Measurements from ENCODE around the gene TTLL4.

Gene TTLL4

DNA sequence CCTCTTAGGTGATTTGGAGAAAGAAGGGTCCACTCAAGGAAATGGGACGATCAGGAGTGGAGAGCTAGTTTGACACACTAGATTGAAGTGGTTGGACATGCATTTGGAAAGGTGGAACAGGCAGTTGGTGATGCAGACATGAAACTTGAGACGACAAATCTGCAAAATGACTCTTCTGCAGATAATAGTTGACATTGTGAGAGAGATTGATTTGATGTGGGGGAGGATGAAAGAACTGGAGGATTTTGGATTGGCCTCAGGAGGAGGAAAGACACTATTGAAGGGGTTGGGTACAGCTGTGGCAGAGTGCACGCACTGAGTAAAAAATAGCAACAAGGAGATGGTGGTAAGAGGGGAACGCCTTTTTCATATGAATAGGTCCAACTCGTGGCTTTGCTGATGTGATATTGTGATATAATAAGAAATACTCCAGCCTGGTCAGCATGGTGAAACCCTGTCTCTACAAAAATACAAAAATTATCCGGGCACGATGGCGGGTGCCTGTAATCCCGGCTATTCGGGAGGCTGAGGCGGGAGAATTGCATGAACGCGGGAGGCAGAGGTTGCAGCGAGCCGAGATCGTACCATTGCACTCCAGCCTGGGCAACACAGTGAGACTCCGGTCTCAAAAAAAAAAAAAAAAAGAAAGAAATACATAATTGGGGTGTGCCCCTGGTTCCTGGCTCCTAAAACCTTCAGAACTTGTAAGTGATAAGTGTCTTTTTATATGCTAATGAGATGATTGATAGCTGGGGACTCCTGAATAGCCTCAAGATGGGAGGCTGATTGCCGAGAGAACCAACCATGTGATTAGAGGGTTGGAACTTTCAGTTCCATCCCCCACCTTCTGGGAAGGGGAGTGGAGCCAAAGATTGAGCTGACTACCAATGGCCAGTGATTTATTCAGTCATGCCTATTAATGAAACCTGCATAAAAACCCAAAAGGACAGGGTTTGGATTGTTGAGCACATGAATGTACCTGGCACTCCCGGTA lies 9.7 kb downstream of the TTLL4 start:
- 96% methylated on average over 18 of the region's 19 CpGs for WGBS
- Histone ChIP-seq H3K4ac (ENCODE audit: low read depth in 1 of 2, low read length in 2 of 2) (no peak overlapping the region), H2BK5ac (ENCODE audit: low read depth, low read length, poor library complexity, severe bottlenecking) (no peak overlapping the region)

DNA sequence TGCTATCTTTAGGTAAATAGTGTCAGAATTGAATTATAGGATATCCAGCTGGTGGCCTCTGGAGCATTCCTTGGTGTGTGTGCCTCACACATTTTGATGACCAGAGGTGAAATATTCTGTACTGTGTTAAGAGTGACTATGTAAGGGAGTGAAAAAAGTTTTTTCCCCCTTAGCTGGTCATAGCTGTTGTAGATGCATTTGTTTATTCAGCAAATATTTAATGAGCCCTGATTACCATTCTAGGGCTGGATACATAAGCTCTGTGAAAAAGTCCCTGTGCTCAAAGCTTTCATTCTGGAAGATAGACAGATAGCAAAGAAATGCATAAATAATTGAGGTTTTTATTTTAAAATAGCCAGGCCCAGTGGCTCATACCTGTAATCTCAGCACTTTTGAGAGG lies 10.9 kb downstream of the TTLL4 start:
- no peak overlapping the region for H3K18ac ChIP-seq (ENCODE audit: low read depth in 1 of 2, low read length in 2 of 2)
- H2BK12ac ChIP-seq (ENCODE audit: low read length in 2 of 2) = no peak overlapping the region
- H3K4me3 ChIP-seq (ENCODE audit: insufficient read depth in 1 of 2, low read depth in 1 of 2, low read length in 2 of 2) = no peak overlapping the region
- peaks cover 4% of the 10 kb centered on the region for H3K4me1 ChIP-seq (ENCODE audit: control insufficient read depth, insufficient read depth, low read depth, low read length)
- no peak overlapping the region for H3K27ac ChIP-seq (ENCODE audit: low read length, poor library complexity, severe bottlenecking)
- peaks cover 0 to 5% of the 10 kb centered on the region in 2 experiments for H3K36me3 ChIP-seq (ENCODE audit: control insufficient read depth in 1 of 2, insufficient read depth in 2 of 2, low read depth in 1 of 2, low read length in 2 of 2)
- no peak overlapping the region for H3K23ac ChIP-seq (ENCODE audit: low read length in 2 of 2)
- H3K14ac ChIP-seq (ENCODE audit: low read length in 2 of 2) = no peak overlapping the region
- no peak overlapping the region for H2AK5ac ChIP-seq (ENCODE audit: low read length, severe bottlenecking)
- no peak overlapping the region for H3K9ac ChIP-seq (ENCODE audit: low read length)
- H3K4me2 ChIP-seq (ENCODE audit: low read length, poor library complexity, severe bottlenecking) = no peak overlapping the region
- H2BK15ac ChIP-seq (ENCODE audit: low read depth, poor library complexity, severe bottlenecking) = no peak overlapping the region
- no peak overlapping the region for H4K91ac ChIP-seq (ENCODE audit: low read length)
- H2BK5ac ChIP-seq (ENCODE audit: low read depth, low read length, poor library complexity, severe bottlenecking) = no peak overlapping the region
- no peak overlapping the region for H3K4ac ChIP-seq (ENCODE audit: low read depth in 1 of 2, low read length in 2 of 2)
- H2AFZ ChIP-seq (ENCODE audit: low read depth, low read length) = no peak overlapping the region
- peaks cover 6% of the 10 kb centered on the region for H3K9me3 ChIP-seq (ENCODE audit: control insufficient read depth, low read length)
- H3K27me3 ChIP-seq (ENCODE audit: control insufficient read depth in 1 of 2, insufficient read depth in 1 of 2, low read length in 2 of 2) = no peaks in the 10 kb centered on the region
- no peak overlapping the region for H4K8ac ChIP-seq (ENCODE audit: low read length)
- DNase-seq = no peak
- H2BK120ac ChIP-seq (ENCODE audit: low read depth, low read length) = no peak overlapping the region
- peaks cover 17% of the 10 kb centered on the region for H3K79me1 ChIP-seq (replicated peaks; ENCODE audit: low read length, poor library complexity, severe bottlenecking)

More for the DNA sequence above, 9.7 kb downstream of the TTLL4 start:
- no peak overlapping the region for H3K9ac ChIP-seq (ENCODE audit: low read length)
- no peak overlapping the region for H2BK12ac ChIP-seq (ENCODE audit: low read length in 2 of 2)
- H3K27ac ChIP-seq (ENCODE audit: low read length, poor library complexity, severe bottlenecking) = no peak overlapping the region
- H3K18ac ChIP-seq (ENCODE audit: low read depth in 1 of 2, low read length in 2 of 2) = no peak overlapping the region
- peaks cover 4% of the 10 kb centered on the region for H3K4me1 ChIP-seq (ENCODE audit: control insufficient read depth, insufficient read depth, low read depth, low read length)
- peaks cover 19% of the 10 kb centered on the region for H3K79me1 ChIP-seq (replicated peaks; ENCODE audit: low read length, poor library complexity, severe bottlenecking)
- no peak overlapping the region for H3K14ac ChIP-seq (ENCODE audit: low read length in 2 of 2)
- H2BK120ac ChIP-seq (ENCODE audit: low read depth, low read length) = no peak overlapping the region
- no peaks in the 10 kb centered on the region for H3K9me3 ChIP-seq (ENCODE audit: control insufficient read depth, low read length)
- H3K27me3 ChIP-seq (ENCODE audit: control insufficient read depth in 1 of 2, insufficient read depth in 1 of 2, low read length in 2 of 2) = no peaks in the 10 kb centered on the region
- H4K8ac ChIP-seq (ENCODE audit: low read length) = no peak overlapping the region
- no peak overlapping the region for H3K4me2 ChIP-seq (ENCODE audit: low read length, poor library complexity, severe bottlenecking)
- H3K23ac ChIP-seq (ENCODE audit: low read length in 2 of 2) = no peak overlapping the region
- no peak overlapping the region for H3K4me3 ChIP-seq (ENCODE audit: insufficient read depth in 1 of 2, low read depth in 1 of 2, low read length in 2 of 2)
- no peak overlapping the region for H2AFZ ChIP-seq (ENCODE audit: low read depth, low read length)
- no peak overlapping the region for H2BK15ac ChIP-seq (ENCODE audit: low read depth, poor library complexity, severe bottlenecking)
- no peak for DNase-seq
- H2AK5ac ChIP-seq (ENCODE audit: low read length, severe bottlenecking) = no peak overlapping the region
- H3K36me3 ChIP-seq (ENCODE audit: control insufficient read depth in 1 of 2, insufficient read depth in 2 of 2, low read depth in 1 of 2, low read length in 2 of 2) = peaks cover 0 to 11% of the 10 kb centered on the region in 2 experiments
- no peak overlapping the region for H4K91ac ChIP-seq (ENCODE audit: low read length)

DNA sequence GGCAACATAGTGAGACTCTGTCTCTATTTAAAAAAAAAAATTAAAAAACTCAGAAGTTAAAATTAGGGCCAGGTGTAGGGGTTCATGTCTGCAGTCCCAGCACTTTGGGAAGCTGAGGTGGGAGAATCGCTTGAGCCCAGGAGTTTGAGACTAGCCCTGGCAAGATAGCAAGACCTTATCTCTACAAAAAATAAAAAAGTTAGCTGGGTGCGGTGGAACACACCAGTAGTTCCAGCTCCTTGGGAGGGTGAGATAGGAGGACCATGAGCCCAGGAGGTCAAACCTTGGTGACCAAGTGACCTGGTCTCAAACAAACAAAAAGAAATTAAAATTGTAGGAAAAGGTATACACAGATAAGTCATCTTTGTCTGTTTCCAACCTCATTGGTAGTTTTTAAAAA lies 11.3 kb downstream of the TTLL4 start:
- no CpG with 5 or more reads among the region's 2 CpGs for WGBS
- no peak overlapping the region for H3K18ac ChIP-seq (ENCODE audit: low read depth in 1 of 2, low read length in 2 of 2)
- H3K79me1 ChIP-seq (replicated peaks; ENCODE audit: low read length, poor library complexity, severe bottlenecking) = peaks cover 16% of the 10 kb centered on the region
- H3K36me3 ChIP-seq (ENCODE audit: control insufficient read depth in 1 of 2, insufficient read depth in 2 of 2, low read depth in 1 of 2, low read length in 2 of 2) = peaks cover 0 to 5% of the 10 kb centered on the region in 2 experiments
- peaks cover 6% of the 10 kb centered on the region for H3K9me3 ChIP-seq (ENCODE audit: control insufficient read depth, low read length)
- H2BK15ac ChIP-seq (ENCODE audit: low read depth, poor library complexity, severe bottlenecking) = no peak overlapping the region
- no peak overlapping the region for H3K4ac ChIP-seq (ENCODE audit: low read depth in 1 of 2, low read length in 2 of 2)
- H3K4me1 ChIP-seq (ENCODE audit: control insufficient read depth, insufficient read depth, low read depth, low read length) = peaks cover 3% of the 10 kb centered on the region
- H2BK12ac ChIP-seq (ENCODE audit: low read length in 2 of 2) = no peak overlapping the region
- no peak overlapping the region for H3K4me2 ChIP-seq (ENCODE audit: low read length, poor library complexity, severe bottlenecking)
- no peak overlapping the region for H2BK5ac ChIP-seq (ENCODE audit: low read depth, low read length, poor library complexity, severe bottlenecking)
- H4K8ac ChIP-seq (ENCODE audit: low read length) = no peak overlapping the region
- H2BK120ac ChIP-seq (ENCODE audit: low read depth, low read length) = no peak overlapping the region
- no peak overlapping the region for H2AFZ ChIP-seq (ENCODE audit: low read depth, low read length)
- no peak overlapping the region for H3K4me3 ChIP-seq (ENCODE audit: insufficient read depth in 1 of 2, low read depth in 1 of 2, low read length in 2 of 2)
- no peak for DNase-seq
- no peak overlapping the region for H3K14ac ChIP-seq (ENCODE audit: low read length in 2 of 2)
- H4K91ac ChIP-seq (ENCODE audit: low read length) = no peak overlapping the region
- H3K23ac ChIP-seq (ENCODE audit: low read length in 2 of 2) = no peak overlapping the region
- no peak overlapping the region for H3K9ac ChIP-seq (ENCODE audit: low read length)
- no peak overlapping the region for H3K27ac ChIP-seq (ENCODE audit: low read length, poor library complexity, severe bottlenecking)
- no peaks in the 10 kb centered on the region for H3K27me3 ChIP-seq (ENCODE audit: control insufficient read depth in 1 of 2, insufficient read depth in 1 of 2, low read length in 2 of 2)
- no peak overlapping the region for H2AK5ac ChIP-seq (ENCODE audit: low read length, severe bottlenecking)

DNA sequence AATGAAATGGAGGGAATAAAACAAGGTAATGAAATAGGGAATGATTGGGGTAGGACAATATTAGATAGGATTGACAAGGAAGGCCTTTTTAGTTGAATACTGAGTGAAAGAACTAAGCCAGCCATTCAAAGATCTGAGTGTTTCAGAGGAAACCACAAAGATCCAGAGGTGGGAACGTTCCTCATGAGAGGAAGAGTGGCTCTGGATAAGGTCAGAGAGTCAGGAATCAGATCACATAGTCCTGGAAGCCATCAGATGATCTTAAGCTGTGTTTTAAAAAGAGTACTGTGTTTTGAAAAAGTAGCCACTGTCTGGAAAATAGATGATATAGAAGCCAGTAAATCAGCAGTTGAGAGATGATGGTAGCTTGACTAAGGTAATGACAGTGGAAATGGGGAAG lies 11.8 kb downstream of the TTLL4 start:
- H3K79me1 ChIP-seq (replicated peaks; ENCODE audit: low read length, poor library complexity, severe bottlenecking) = peaks cover 13% of the 10 kb centered on the region
- H3K18ac ChIP-seq (ENCODE audit: low read depth in 1 of 2, low read length in 2 of 2) = no peak overlapping the region
- no peak overlapping the region for H3K4ac ChIP-seq (ENCODE audit: low read depth in 1 of 2, low read length in 2 of 2)
- H3K14ac ChIP-seq (ENCODE audit: low read length in 2 of 2) = no peak overlapping the region
- H3K4me1 ChIP-seq (ENCODE audit: control insufficient read depth, insufficient read depth, low read depth, low read length) = no peaks in the 10 kb centered on the region
- no peak overlapping the region for H3K9ac ChIP-seq (ENCODE audit: low read length)
- H4K8ac ChIP-seq (ENCODE audit: low read length) = no peak overlapping the region
- no peak overlapping the region for H3K27ac ChIP-seq (ENCODE audit: low read length, poor library complexity, severe bottlenecking)
- WGBS = 2% methylated on average over 1 of the region's 1 CpG
- H2AFZ ChIP-seq (ENCODE audit: low read depth, low read length) = no peak overlapping the region
- H2BK5ac ChIP-seq (ENCODE audit: low read depth, low read length, poor library complexity, severe bottlenecking) = no peak overlapping the region
- no peak overlapping the region for H2BK12ac ChIP-seq (ENCODE audit: low read length in 2 of 2)
- peak; percentile 35 for DNase-seq
- no peak overlapping the region for H2BK15ac ChIP-seq (ENCODE audit: low read depth, poor library complexity, severe bottlenecking)
- H3K23ac ChIP-seq (ENCODE audit: low read length in 2 of 2) = no peak overlapping the region
- peaks cover 6% of the 10 kb centered on the region for H3K9me3 ChIP-seq (ENCODE audit: control insufficient read depth, low read length)
- H2AK5ac ChIP-seq (ENCODE audit: low read length, severe bottlenecking) = no peak overlapping the region
- no peak overlapping the region for H4K91ac ChIP-seq (ENCODE audit: low read length)
- H2BK120ac ChIP-seq (ENCODE audit: low read depth, low read length) = no peak overlapping the region
- peaks cover 0 to 5% of the 10 kb centered on the region in 2 experiments for H3K36me3 ChIP-seq (ENCODE audit: control insufficient read depth in 1 of 2, insufficient read depth in 2 of 2, low read depth in 1 of 2, low read length in 2 of 2)
- no peak overlapping the region for H3K4me3 ChIP-seq (ENCODE audit: insufficient read depth in 1 of 2, low read depth in 1 of 2, low read length in 2 of 2)
- H3K27me3 ChIP-seq (ENCODE audit: control insufficient read depth in 1 of 2, insufficient read depth in 1 of 2, low read length in 2 of 2) = no peaks in the 10 kb centered on the region
- H3K4me2 ChIP-seq (ENCODE audit: low read length, poor library complexity, severe bottlenecking) = no peak overlapping the region
